Measurements from ENCODE around the gene HEPACAM.

GRCh38 chr11:124937336-124937935, 1.6 kb upstream of the HEPACAM start:
- no peak for TF ChIP-seq CTCF (IDR thresholded peaks at IDR 0.05 in 4 of 5, conservative IDR thresholded peaks at IDR 0.05 in 1 of 5)
- TF ChIP-seq POLR2A (IDR thresholded peaks at IDR 0.05) = no peak
